Measurements from ENCODE around the gene RELL1. TPM values are rescaled to one million over a fixed set of nuclear protein-coding genes. Genes with fewer than 3 reads are reported as not detected.

Gene RELL1
- polyA plus RNA-seq, 1 donor from 2014 or later, result 0.47 TPM

GRCh38 chr4:37674439-37674838 is 11.7 kb downstream of the RELL1 start:
- H3K4me2 ChIP-seq (ENCODE audit: low read length), result no peak overlapping the region
- no peak overlapping the region for H3K9ac ChIP-seq (ENCODE audit: low read length)
- H4K20me1 ChIP-seq (ENCODE audit: insufficient read depth), result no peaks in the 10 kb centered on the region

GRCh38 chr4:37673538-37674192 is 12.5 kb downstream of the RELL1 start:
- no peaks in the 10 kb centered on the region for H3K79me2 ChIP-seq (replicated peaks; ENCODE audit: insufficient read depth, low read length)
- no peak overlapping the region for H3K9ac ChIP-seq (ENCODE audit: low read length)
- no peak overlapping the region for H3K4me2 ChIP-seq (ENCODE audit: low read length)
- no peaks in the 10 kb centered on the region for H3K36me3 ChIP-seq (ENCODE audit: insufficient read depth, low read length)
- no peaks in the 10 kb centered on the region for H3K9me2 ChIP-seq (ENCODE audit: insufficient read depth, low read length)
- no peak overlapping the region for H3K4me3 ChIP-seq (ENCODE audit: low read length)
- no peaks in the 10 kb centered on the region for H3K27me3 ChIP-seq (ENCODE audit: insufficient read depth, low read depth, low read length)
- H3F3A ChIP-seq (ENCODE audit: insufficient read depth, low read length, poor library complexity, severe bottlenecking), result no peaks in the 10 kb centered on the region
- no peaks in the 10 kb centered on the region for H3K9me3 ChIP-seq (ENCODE audit: low read length)
- no peak overlapping the region for H2AFZ ChIP-seq (ENCODE audit: low read depth, low read length)
- H3K27ac ChIP-seq (ENCODE audit: low read length), result no peak overlapping the region
- no peaks in the 10 kb centered on the region for H4K20me1 ChIP-seq (ENCODE audit: insufficient read depth)
- TF ChIP-seq TAF1 (IDR thresholded peaks at IDR 0.05; ENCODE audit: low read depth), result no peak
- TF ChIP-seq REST (IDR thresholded peaks at IDR 0.05; ENCODE audit: borderline replicate concordance), result no peak
- TF ChIP-seq CTCF (IDR thresholded peaks at IDR 0.05; ENCODE audit: poor library complexity, severe bottlenecking), result no peak
- no peak for TF ChIP-seq POLR2AphosphoS5 (IDR thresholded peaks at IDR 0.05)
- TF ChIP-seq SMC3 (conservative IDR thresholded peaks at IDR 0.05; ENCODE audit: poor library complexity), result no peak
- TF ChIP-seq MXI1 (conservative IDR thresholded peaks at IDR 0.05; ENCODE audit: poor library complexity, severe bottlenecking), result no peak

More at GRCh38 chr4:37674439-37674838, 11.7 kb downstream of the RELL1 start:
- no peak for TF ChIP-seq SMC3 (conservative IDR thresholded peaks at IDR 0.05; ENCODE audit: poor library complexity)
- TF ChIP-seq EZH2 (IDR thresholded peaks at IDR 0.05; ENCODE audit: borderline replicate concordance, insufficient read depth, low read length, poor library complexity, severe bottlenecking), result no peak
- no peak for TF ChIP-seq POLR2AphosphoS5 (IDR thresholded peaks at IDR 0.05)
- TF ChIP-seq MXI1 (conservative IDR thresholded peaks at IDR 0.05; ENCODE audit: poor library complexity, severe bottlenecking), result no peak
- no peak for TF ChIP-seq CTCF (IDR thresholded peaks at IDR 0.05; ENCODE audit: poor library complexity, severe bottlenecking)
- TF ChIP-seq TAF1 (IDR thresholded peaks at IDR 0.05; ENCODE audit: low read depth), result no peak
- no peak for TF ChIP-seq EP300 (conservative IDR thresholded peaks at IDR 0.05; ENCODE audit: poor library complexity, severe bottlenecking)
- TF ChIP-seq RAD21 (conservative IDR thresholded peaks at IDR 0.05), result no peak
- no peak for TF ChIP-seq REST (IDR thresholded peaks at IDR 0.05; ENCODE audit: borderline replicate concordance)
- Histone ChIP-seq H3F3A (ENCODE audit: insufficient read depth, low read length, poor library complexity, severe bottlenecking) (no peaks in the 10 kb centered on the region), H3K79me2 (replicated peaks; ENCODE audit: insufficient read depth, low read length) (no peaks in the 10 kb centered on the region), H3K4me3 (ENCODE audit: low read length) (no peak overlapping the region), H3K36me3 (ENCODE audit: insufficient read depth, low read length) (no peaks in the 10 kb centered on the region), H3K9me3 (ENCODE audit: low read length) (no peaks in the 10 kb centered on the region), H3K9me2 (ENCODE audit: insufficient read depth, low read length) (no peaks in the 10 kb centered on the region), H3K27me3 (ENCODE audit: insufficient read depth, low read depth, low read length) (no peaks in the 10 kb centered on the region), H3K27ac (ENCODE audit: low read length) (no peak overlapping the region), H2AFZ (ENCODE audit: low read depth, low read length) (no peak overlapping the region)

Data from neural cell (in vitro differentiated cells).